DMS153 treated with DMSO at 0.1 percent for 48 hours (cell line): ENCODE results near the gene MRS2.
"Not testable (repeated sequence)": the region's sequence is repeated elsewhere in the genome, so short reads cannot be mapped to it uniquely, and the experiment has no call there.

Source experiments
- DNase-seq: peaks from one replicate; lab custom pipeline; 2025; ENCODE audit not compliant: unreplicated experiment; lab: John Stamatoyannopoulos, UW

Gene MRS2, protein sequence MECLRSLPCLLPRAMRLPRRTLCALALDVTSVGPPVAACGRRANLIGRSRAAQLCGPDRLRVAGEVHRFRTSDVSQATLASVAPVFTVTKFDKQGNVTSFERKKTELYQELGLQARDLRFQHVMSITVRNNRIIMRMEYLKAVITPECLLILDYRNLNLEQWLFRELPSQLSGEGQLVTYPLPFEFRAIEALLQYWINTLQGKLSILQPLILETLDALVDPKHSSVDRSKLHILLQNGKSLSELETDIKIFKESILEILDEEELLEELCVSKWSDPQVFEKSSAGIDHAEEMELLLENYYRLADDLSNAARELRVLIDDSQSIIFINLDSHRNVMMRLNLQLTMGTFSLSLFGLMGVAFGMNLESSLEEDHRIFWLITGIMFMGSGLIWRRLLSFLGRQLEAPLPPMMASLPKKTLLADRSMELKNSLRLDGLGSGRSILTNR

DNA sequence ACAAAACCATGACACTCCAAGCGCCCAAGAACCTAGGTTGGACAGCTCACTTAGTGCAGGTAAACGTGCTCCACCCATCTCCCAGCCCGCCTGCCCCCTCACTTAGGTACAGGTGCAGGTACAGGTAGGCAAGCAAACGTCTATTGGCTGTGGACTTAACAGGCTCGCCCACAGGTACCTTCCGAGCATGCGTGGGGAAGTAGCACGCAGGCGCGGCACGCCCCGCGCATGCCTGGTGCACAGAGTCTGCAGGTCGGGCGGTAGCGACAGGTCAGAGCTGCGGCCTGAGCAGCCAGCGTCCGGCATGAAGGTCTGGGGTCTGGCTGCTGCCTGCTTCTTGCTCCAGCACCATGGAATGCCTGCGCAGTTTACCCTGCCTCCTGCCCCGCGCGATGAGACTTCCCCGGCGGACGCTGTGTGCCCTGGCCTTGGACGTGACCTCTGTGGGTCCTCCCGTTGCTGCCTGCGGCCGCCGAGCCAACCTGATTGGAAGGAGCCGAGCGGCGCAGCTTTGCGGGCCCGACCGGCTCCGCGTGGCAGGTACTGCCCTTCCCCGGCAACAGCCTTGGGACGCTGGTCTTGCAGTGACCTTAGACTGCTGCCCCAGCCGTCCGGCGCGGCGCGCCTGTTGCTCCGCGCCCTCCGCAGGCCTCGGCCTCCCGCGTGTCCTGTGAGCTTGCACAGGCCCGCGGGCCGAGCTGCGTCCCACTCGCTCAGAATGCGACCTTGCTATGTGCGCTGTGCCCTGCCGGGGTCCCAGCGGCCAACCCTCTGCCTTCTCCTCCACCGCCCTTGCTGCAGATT lies at the start of gene MRS2:
Gene MRS2, plus strand, starts transcription at position 240 of the 804 bp plus-strand sequence. Its CDS starts 111 bp downstream, at position 351.
- DNase-seq = peak; percentile 79

DNA sequence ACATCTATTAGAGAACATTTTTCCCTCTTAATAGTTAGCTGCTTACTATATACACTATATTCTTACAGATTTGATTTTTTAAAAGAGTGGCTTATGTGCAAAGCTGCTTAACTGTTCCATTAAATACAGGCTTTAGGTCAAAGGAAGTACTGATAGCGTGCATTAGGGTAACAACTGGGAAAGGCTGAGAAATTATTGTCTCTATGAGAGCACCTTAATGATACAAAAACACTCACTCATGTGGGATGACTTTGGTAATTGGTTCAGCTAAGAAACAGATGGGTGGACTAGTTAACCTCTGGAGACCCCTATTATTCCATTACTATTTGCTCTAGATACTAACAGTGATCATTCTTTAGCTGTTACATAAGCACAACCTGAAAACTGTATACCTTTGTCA lies 48.9 kb upstream of the MRS2 start:
- no peak for DNase-seq

DNA sequence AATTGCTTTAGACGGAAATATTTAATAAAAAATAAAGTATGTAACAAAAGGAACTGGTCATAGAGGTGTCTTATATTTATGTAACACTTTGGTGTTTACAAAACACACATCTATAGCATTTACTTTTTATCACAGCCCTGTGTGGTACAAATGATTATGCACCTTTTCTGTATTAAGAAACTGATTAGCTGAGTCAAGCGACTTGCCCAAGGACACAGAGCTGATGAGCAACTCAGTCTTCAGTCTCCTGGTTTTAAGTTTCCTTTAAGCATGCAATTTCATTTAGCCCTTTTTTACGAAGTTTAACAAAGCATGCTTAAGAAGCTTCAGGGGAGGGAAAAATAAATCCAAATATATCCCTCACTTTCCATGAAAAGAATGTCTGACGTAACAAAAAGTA lies 47.3 kb upstream of the MRS2 start:
- DNase-seq = no peak

DNA sequence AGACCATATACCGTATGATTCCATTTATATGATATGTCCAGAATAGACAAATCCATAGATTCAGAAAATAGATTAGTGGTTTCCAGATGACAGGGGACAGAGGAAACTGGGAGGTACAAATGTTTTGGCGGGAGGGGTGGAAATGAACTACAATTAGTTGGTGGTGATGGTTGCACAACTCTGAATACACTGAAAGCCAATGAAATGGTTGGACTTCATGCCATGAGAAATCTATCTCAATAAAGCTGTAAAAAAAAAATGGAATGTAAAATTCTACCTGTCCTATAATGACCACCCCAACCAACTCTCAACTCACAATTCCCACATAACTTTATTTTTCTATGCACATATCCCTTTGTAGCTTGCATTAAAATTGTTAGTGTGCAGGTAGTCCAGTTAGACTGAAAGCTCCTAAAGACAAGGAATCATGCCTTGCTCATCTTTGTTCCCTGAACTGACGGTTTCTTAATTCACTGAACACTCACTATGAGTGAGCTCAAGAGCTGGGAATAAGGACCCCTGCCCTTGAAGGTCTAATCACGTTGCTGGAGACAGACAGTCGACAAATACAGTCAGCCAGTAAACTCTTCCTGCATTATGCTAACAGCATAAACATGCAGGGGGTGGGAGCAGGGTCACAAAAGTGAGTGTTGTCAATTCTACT lies 46.3 kb upstream of the MRS2 start:
- DNase-seq = no peak

DNA sequence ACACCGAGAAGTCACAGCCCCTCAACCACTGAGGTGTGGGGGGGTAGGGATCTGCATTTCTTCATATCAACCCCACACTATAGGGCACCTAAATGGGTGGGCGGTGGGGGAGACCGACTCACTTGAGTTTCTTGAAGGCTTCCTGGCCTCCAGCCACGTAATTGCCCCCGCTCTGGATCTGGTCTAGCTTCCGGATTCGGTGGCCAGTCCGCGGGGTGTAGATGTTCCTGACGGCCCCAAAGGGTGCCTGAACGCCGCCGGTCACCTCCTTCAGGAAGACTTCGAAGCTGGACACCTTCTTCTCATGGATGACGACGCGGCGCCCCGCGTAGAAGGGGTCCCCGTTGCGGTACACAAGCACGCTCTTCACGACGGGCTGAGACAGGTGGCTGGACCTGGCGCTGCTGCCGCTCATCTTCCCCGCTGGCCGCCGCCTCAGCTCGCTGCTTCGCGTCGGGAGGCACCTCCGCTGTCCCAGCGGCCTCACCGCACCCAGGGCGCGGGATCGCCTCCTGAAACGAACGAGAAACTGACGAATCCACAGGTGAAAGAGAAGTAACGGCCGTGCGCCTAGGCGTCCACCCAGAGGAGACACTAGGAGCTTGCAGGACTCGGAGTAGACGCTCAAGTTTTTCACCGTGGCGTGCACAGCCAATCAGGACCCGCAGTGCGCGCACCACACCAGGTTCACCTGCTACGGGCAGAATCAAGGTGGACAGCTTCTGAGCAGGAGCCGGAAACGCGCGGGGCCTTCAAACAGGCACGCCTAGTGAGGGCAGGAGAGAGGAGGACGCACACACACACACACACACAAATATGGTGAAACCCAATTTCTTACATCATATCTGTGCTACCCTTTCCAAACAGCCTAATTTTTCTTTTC lies 45.2 kb upstream of the MRS2 start, which contains the start of gene DCDC2:
Gene DCDC2, minus strand, starts transcription at position 724 of the 883 bp plus-strand sequence. Its CDS starts 309 bp downstream, at position 415.
- peak; percentile 76 for DNase-seq

DNA sequence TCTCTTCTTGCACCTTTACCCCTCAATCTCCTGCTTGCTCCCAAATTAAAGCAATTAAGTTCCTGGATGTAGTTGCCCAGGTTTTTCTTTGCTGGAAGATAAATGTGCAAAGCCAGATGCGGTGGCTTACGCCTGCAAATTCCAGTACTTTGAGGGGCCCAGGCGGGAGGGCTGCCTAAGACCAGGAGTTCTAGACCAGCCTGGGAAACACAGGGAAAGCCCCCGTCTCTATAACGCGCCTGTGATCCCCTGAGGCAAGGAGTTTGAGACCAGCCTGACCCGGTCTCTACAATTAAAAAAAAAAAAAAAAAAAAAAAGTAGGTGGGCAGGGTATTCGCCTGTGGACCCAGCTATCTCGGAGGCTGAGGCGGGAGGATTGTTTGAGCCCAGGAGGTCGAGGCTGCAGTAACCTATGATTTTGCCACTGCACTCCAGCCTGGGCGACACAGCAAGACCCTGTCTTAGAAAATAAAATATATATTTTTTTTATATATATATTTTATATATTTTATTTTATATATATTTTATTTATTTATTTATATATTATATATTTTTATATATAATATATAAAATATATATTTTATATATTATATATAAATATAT lies 44.4 kb upstream of the MRS2 start:
- DNase-seq = no peak

DNA sequence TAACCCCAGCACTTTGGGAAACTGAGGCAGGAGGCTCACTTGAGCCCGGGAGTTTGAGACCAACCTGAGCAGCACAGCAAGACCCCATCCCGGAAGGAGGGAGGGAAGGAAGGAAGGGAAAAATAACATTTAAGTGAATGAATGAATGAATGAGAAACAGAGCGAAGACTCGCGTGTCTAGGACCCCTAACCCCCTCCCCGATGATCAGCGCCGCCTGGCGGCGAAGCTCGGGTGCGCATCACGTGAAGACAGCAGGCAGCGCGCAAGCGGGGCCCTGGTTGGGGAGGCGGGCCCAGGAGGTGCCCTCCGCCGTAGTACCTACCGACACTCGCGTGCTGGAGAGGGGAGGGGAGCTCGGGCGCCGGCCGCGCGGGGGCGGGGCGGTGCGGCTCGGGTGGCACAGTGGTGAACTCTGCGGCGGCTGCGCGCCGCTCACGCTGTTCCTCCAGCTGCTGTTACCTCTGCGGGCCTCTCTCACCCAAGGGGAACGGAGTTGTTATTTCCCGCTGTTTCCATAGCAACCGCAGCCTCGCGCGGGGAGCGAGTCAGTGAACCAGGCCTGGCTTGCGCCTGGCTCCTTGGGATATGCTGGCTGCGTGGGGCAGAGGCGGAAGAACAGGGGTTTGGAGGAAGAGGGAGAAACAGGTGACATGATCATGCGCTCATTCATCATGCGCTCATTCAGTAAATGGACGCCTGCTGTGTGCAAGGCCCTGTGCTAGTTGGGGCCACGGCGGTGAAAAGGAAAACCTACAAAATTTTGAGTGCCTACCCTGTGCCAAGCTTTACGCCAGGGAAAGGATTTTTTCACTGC lies 42.9 kb upstream of the MRS2 start:
- DNase-seq = peak; percentile 96

DNA sequence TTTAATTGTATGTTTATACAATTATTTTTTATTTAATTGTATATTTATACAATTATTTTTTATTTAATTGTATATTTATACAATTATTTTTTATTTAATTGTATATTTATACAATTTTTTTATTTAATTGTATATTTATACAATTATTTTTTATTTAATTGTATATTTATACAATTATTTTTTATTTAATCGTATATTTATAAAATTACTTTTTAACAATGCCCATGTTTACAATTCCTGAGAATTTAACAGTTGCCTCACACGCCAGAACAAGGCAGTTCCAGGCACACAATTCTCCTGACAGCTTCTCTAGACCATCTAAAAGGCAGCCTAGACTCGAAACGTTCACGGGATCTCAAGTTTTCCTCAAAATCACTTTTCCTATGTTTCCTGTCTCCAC lies 40.4 kb upstream of the MRS2 start:
- DNase-seq = not testable (repeated sequence)

DNA sequence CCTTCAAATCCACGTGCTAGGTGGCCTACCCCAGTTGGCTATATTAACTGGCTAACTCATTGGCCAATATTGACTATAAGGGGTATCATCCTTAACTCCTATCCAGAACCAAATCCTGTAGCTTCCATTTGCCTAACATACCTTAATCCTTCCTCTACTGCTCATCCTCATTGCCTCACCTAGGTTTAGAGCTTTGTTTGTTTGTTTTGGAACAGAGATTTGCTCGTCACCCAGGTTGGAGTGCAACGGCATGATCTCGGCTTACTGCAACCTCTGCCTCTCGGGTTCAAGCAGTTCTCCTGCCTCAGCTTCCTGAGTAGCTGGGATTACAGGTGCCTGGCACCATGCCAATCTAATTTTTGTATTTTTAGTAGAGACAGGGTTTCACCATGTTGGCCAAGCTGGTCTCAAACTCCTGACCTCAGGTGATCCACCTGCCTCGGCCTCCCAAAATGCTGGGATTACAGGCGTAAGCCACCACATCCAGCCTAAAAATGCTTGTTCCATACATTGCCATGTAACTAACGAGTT lies 37.6 kb upstream of the MRS2 start:
- DNase-seq = not testable (repeated sequence)

DNA sequence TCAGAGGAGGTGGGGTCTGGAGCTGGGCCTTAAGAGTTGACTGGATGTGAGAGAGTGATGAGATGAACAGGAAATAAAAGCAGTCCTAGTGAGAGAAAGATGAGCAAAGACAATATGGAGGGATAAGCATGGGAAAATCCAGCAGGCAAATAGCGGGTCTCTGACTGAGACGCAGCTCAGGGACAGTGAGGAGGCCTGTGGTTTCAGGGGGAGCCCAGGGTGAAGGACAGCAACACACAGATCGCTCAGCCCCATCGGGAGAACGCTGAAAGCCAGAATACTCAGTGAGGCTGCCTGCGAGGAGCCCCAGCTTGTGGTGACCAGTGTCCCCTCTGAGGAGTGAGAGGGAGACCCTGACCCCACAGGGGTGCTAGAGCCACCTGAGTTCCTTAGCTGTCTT lies 28.1 kb upstream of the MRS2 start:
- DNase-seq = no peak

DNA sequence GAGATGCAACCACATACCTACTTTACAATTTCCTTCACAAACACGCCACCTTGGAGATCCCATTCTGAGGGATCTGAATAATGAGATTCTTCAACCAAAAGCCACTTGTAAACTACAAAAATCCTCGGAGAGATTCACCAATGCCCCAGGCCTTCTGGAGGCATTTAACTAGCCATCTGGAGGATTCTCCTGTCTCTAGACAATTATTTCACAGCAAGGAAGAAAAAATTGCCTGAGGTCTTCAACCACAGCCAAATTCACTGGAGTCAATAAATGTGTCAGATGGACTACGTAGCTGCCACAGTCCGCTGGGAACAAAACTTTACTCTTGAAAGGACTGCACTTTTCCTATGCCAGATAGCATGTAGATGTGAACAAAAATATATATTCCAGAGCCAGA lies 25.9 kb upstream of the MRS2 start:
- no peak for DNase-seq

DNA sequence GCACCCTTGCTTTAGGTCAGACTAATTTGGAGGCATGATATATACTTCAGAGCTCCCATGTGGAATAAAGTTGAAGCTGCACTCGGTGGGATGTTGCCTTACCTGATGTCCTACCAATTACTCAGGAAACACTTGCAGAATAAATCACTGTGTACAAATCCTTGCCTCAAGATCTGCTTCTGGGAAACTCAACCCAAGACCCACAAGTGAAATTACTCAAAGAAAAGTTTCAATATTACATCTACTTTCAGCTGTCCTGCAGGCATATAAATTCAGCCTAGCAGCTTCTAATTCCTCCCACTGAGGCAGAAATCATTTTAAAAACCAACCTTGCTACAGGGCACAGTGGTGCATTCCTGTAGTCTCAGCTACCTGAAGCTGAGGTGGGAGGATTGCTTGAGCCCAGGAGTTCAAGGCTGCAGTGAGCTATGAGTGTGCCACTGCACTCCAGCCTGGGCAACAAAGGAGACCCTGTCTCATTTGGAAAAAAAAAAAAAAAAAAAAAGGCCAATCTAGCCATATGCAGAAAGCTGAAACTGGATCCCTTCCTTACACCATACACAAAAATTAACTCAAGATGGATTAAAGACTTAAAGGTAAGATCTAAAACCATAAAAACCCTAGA lies 24.2 kb upstream of the MRS2 start:
- no peak for DNase-seq

DNA sequence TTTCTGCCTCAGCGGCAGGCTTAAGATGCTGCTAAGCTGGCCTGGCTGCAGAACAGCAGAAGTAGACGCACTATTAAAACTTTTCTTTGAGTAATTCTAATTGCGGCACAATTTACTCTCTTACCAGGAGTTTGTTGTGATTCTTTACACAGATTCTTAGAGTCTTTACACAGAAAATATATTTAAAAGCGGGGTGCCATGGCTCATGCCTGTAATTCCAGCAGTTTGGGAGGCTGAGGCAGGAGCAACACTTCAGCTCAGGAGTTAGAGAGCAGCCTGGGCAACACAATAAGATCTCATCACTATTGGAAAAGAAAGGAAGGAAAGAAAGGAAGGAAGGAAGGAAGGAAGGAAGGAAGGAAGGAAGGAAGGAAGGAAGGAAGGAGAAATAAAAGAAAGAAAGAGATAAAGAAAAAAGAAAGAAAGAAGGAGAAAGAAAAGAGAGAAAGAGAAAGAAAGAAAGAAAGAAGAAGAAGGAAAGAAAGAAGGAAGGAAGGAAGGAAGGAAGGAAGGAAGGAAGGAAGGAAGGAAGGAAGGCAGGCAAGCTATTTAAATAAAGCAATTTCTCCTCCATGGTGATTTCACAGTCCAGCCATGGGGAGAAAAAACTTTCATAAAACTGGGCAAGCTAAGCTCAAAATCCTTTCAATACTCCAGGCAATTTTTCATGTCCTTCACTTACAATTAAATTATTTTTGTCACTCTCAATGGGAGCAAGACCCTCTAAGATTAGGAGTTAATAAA lies 21.1 kb upstream of the MRS2 start:
- no peak for DNase-seq

DNA sequence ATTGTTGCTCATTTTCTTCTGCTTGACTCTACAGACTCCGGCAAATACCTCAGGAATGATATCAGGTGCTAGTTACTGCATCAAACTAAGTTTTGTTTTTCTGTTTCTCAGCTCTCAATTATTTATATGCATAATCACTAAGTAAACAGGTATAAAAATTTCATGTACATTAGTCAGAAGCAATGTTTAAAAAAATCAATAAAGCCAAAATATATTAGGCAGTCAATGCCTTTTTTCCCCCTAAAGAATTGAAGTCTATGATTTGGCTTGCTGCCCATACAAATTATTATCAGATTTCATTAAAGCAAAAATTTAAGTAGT lies 20.6 kb upstream of the MRS2 start:
- DNase-seq = no peak

DNA sequence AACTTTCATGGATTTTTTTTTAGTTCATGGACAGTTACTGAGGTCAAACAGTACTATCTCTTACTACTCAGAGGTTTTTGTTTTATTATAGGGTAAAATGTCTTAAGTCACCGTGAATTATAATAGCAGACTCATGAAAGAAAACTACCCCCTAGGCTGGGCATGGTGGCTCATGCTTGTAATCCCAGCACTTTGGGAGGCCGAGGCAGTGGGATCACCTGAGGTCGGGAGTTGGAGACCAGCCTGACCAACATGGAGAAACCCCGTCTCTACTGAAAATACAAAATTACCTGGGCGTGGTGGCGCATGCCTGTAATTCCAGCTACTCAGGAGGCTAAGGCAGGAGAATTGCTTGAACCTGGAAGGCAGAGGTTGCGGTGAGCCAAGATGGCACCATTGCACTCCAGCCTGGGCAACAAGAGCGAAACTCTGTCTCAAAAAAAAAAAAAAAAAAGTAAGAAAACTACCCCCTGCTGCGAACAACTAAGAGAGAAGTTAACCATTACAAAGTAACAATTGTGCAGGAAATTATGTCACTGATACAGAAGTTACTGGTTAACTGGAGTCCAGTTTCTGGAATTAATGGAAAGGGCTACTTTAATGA lies 19.7 kb upstream of the MRS2 start:
- DNase-seq = not testable (repeated sequence)

DNA sequence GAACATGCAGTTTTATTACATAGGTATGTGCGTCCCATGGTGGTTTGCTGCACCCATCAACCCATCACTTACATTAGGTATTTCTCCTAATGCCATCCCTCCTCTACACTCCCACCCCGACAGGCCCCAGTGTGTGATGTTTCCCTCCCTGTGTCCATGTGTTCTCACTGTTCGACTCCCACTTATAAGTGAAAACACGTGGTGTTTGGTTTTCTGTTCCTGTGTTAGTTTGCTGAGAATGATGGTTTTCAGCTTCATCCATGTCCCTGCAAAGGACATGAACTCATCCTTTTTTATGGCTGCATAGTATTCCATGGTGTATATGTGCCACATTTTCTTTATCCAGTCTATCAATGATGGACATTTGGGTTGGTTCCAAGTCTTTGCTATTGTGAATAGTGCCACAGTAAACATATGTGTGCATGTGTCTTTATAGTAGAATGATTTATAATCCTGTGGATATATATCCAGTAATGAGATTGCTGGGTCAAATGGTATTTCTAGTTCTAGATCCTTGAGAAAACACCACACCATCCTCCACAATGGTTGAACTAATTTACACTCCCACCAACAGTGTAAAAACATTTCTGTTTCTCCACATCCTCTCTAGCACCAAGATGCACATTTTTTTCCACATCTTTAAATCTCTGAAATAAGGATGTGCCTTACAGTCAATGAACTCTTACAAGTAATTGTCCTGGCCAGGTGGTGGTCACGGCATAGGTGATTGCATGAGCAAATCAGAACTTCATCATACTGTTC lies 18.2 kb upstream of the MRS2 start:
- not testable (repeated sequence) for DNase-seq
